CD4-positive, CD25-positive, alpha-beta regulatory T cell (primary cell): ENCODE results near the gene AKR7A3. TPM values are rescaled to one million over a fixed set of nuclear protein-coding genes. Genes with fewer than 3 reads are reported as not detected.
"Not testable (repeated sequence)": the region's sequence is repeated elsewhere in the genome, so short reads cannot be mapped to it uniquely, and the experiment has no call there.

Experiments used
- ATAC-seq, 2 donors: fragments of 150-1000 bp; cut with Tn5 transposase; one replicate each; pipeline ENCODE4 v1.10.0; 2021; ENCODE audit warnings: low read depth in 2 of 2, moderate number of reproducible peaks in 2 of 2, moderate library complexity in 1 of 2
- DNase-seq, 3 donors: peaks; one replicate each; pipeline versions ENCODE4 v3.0.0 to v3.0.0-alpha.2; 2012 to 2022; ENCODE audit warnings: mixed read lengths in 1 of 3
- H3K27ac ChIP-seq: one replicate; pipeline ENCODE4 v1.7.0; 2013; ENCODE audit warnings: mild to moderate bottlenecking, low read length; ENCODE audit not compliant: insufficient read depth, poor library complexity, severe bottlenecking
- H3K27me3 ChIP-seq: one replicate; pipeline ENCODE4 v1.7.0; 2013; ENCODE audit warnings: low read length; ENCODE audit not compliant: control insufficient read depth, insufficient read depth
- H3K36me3 ChIP-seq: one replicate; pipeline ENCODE4 v1.7.0; 2013; ENCODE audit warnings: mild to moderate bottlenecking, low read length, moderate library complexity; ENCODE audit not compliant: control insufficient read depth, insufficient read depth
- H3K4me1 ChIP-seq: 2 replicates; pipeline ENCODE4 v1.7.0; 2013; ENCODE audit warnings: mild to moderate bottlenecking, low read length; ENCODE audit not compliant: insufficient read depth, control insufficient read depth, poor library complexity, severe bottlenecking
- H3K4me3 ChIP-seq: one replicate; pipeline ENCODE4 v1.7.0; 2013; ENCODE audit warnings: low read depth, mild to moderate bottlenecking, low read length, moderate library complexity
- H3K9me3 ChIP-seq, 2 experiments: 1 replicate in 1 of 2; 2 replicates in 1 of 2; pipeline ENCODE4 v1.7.0; 2013; ENCODE audit warnings: low read length in 2 of 2, mild to moderate bottlenecking in 1 of 2, moderate library complexity in 1 of 2; ENCODE audit not compliant: control insufficient read depth in 2 of 2
- H3K27ac Mint-ChIP-seq, 3 donors: one replicate each; pipeline ENCODE4 v1.8.0; 2020 to 2022; ENCODE audit warnings: mild to moderate bottlenecking in 3 of 3, mixed read lengths in 3 of 3, moderate library complexity in 2 of 3
- H3K27me3 Mint-ChIP-seq: one replicate; pipeline ENCODE4 v1.8.0; 2022; ENCODE audit warnings: mild to moderate bottlenecking, mixed read lengths
- H3K36me3 Mint-ChIP-seq: one replicate; pipeline ENCODE4 v1.8.0; 2020; ENCODE audit warnings: mixed read lengths
- H3K4me1 Mint-ChIP-seq, 4 donors: one replicate each; pipeline ENCODE4 v1.8.0; 2020 to 2022; ENCODE audit warnings: mixed read lengths in 4 of 4, mild to moderate bottlenecking in 1 of 4
- H3K4me3 Mint-ChIP-seq, 4 donors: one replicate each; pipeline ENCODE4 v1.8.0; 2020 to 2022; ENCODE audit warnings: mild to moderate bottlenecking in 4 of 4, mixed read lengths in 4 of 4, moderate library complexity in 3 of 4
- H3K9me3 Mint-ChIP-seq, 7 donors: one replicate each; pipeline ENCODE4 v1.8.0; 2020 to 2022; ENCODE audit warnings: mixed read lengths in 7 of 7, mild to moderate bottlenecking in 3 of 7, moderate library complexity in 2 of 7
- polyA plus RNA-seq, 4 donors: library from polyadenylated mRNA; unstranded; fragments of 300-500 nt; fragmentation: Illumina TruSeq; gene quantifications; one replicate each; pipeline ENCODE4 v1.2.3, GENCODE V29; 2021
- total RNA-seq: library from RNA; stranded (reverse); gene quantifications from one replicate; pipeline ENCODE4 v1.2.3, GENCODE V29; 2022

Gene AKR7A3
- total and polyA plus RNA-seq, 5 donors from 2014 or later: 0.25 to 0.99 TPM; not detected in 3

- Histone ChIP-seq H3K36me3 (no peaks in the 10 kb centered on the region), H3K27ac (no peak overlapping the region), H3K27me3 (no peaks in the 10 kb centered on the region), H3K4me1 (peaks cover 2% of the 10 kb centered on the region), H3K4me3 (no peak overlapping the region), H3K9me3 (no peaks in the 10 kb centered on the region)
- H3K27me3 Mint-ChIP-seq: peaks cover 4% of the 10 kb centered on the region
- no peak for ATAC-seq
- no peak overlapping the region for H3K4me3 Mint-ChIP-seq
- no peak overlapping the region for H3K27ac Mint-ChIP-seq
- DNase-seq: no peak
- H3K4me1 Mint-ChIP-seq: peaks cover 0 to 10% (median 2%) of the 10 kb centered on the region in 4 donors
- H3K9me3 Mint-ChIP-seq: peaks cover 0 to 5% (median 0%) of the 10 kb centered on the region in 7 donors
- no peaks in the 10 kb centered on the region for H3K36me3 Mint-ChIP-seq
Observed at GRCh38 chr1:19283891-19284290, 4.7 kb downstream of the AKR7A3 start.

- H3K27ac ChIP-seq: no peak overlapping the region
- Mint-ChIP-seq H3K27ac (no peak overlapping the region), H3K4me3 (no peak overlapping the region), H3K36me3 (peaks cover 6% of the 10 kb centered on the region), H3K4me1 (peaks cover 0 to 6% (median 0%) of the 10 kb centered on the region in 4 donors), H3K9me3 (peaks cover 0 to 14% (median 4%) of the 10 kb centered on the region in 7 donors), H3K27me3 (peaks cover 25% of the 10 kb centered on the region)
- H3K27me3 ChIP-seq: peaks cover 2% of the 10 kb centered on the region
- H3K36me3 ChIP-seq: no peaks in the 10 kb centered on the region
- ATAC-seq (no peak), DNase-seq (no peak)
- no peaks in the 10 kb centered on the region for H3K4me1 ChIP-seq
- H3K9me3 ChIP-seq: no peaks in the 10 kb centered on the region
- no peak overlapping the region for H3K4me3 ChIP-seq
Observed at GRCh38 chr1:19274636-19275035, 13.9 kb downstream of the AKR7A3 start.

GRCh38 chr1:19273844-19274531 is 14.6 kb downstream of the AKR7A3 start:
- ATAC-seq: not testable (repeated sequence)

GRCh38 chr1:19273106-19273843 is 15.3 kb downstream of the AKR7A3 start:
- Mint-ChIP-seq H3K4me3 (peak overlapping the region in 1 of 4 donors; percentile 13), H3K4me1 (peaks cover 0 to 6% (median 0%) of the 10 kb centered on the region in 4 donors), H3K36me3 (peaks cover 6% of the 10 kb centered on the region), H3K27ac (no peak overlapping the region), H3K27me3 (peaks cover 25% of the 10 kb centered on the region), H3K9me3 (peaks cover 0 to 12% (median 2%) of the 10 kb centered on the region in 7 donors)
- no peaks in the 10 kb centered on the region for H3K36me3 ChIP-seq
- peaks cover 2% of the 10 kb centered on the region for H3K27me3 ChIP-seq
- no peaks in the 10 kb centered on the region for H3K4me1 ChIP-seq
- H3K27ac ChIP-seq: no peak overlapping the region
- DNase-seq (no peak), ATAC-seq (no peak)
- no peaks in the 10 kb centered on the region for H3K9me3 ChIP-seq
- H3K4me3 ChIP-seq: no peak overlapping the region

More at GRCh38 chr1:19273844-19274531, 14.6 kb downstream of the AKR7A3 start:
- H3K4me1 Mint-ChIP-seq, H3K4me3 ChIP-seq, H3K4me1 ChIP-seq, H3K36me3 Mint-ChIP-seq, H3K27ac ChIP-seq, H3K27ac Mint-ChIP-seq, H3K4me3 Mint-ChIP-seq, H3K9me3 ChIP-seq, DNase-seq, H3K36me3 ChIP-seq, H3K27me3 ChIP-seq: not testable (repeated sequence)
- Mint-ChIP-seq H3K9me3 (peaks cover 0 to 13% (median 2%) of the 10 kb centered on the region in 7 donors), H3K27me3 (peaks cover 25% of the 10 kb centered on the region)

- H3K36me3 ChIP-seq: no peaks in the 10 kb centered on the region
- DNase-seq: no peak
- Mint-ChIP-seq H3K36me3 (peaks cover 6% of the 10 kb centered on the region), H3K27ac (no peak overlapping the region), H3K4me3 (no peak overlapping the region), H3K4me1 (peaks cover 0 to 6% (median 0%) of the 10 kb centered on the region in 4 donors), H3K27me3 (peaks cover 25% of the 10 kb centered on the region), H3K9me3 (peaks cover 0 to 12% (median 2%) of the 10 kb centered on the region in 7 donors)
- H3K27me3 ChIP-seq: peaks cover 2% of the 10 kb centered on the region
- ATAC-seq: no peak
- no peaks in the 10 kb centered on the region for H3K4me1 ChIP-seq
- no peak overlapping the region for H3K27ac ChIP-seq
- no peaks in the 10 kb centered on the region for H3K9me3 ChIP-seq
- H3K4me3 ChIP-seq: no peak overlapping the region
Observed at GRCh38 chr1:19272064-19272463, 16.5 kb downstream of the AKR7A3 start.

GRCh38 chr1:19270343-19270730 is 18.2 kb downstream of the AKR7A3 start:
- not testable (repeated sequence) for ATAC-seq, H3K4me1 ChIP-seq, H3K4me3 ChIP-seq, H3K27me3 ChIP-seq, H3K27ac ChIP-seq, H3K4me1 Mint-ChIP-seq, H3K9me3 ChIP-seq, H3K36me3 Mint-ChIP-seq, DNase-seq, H3K4me3 Mint-ChIP-seq, H3K36me3 ChIP-seq, H3K27ac Mint-ChIP-seq
- peaks cover 21% of the 10 kb centered on the region for H3K27me3 Mint-ChIP-seq
- peaks cover 0 to 11% (median under 1%) of the 10 kb centered on the region in 7 donors for H3K9me3 Mint-ChIP-seq

GRCh38 chr1:19269427-19270342 is 18.9 kb downstream of the AKR7A3 start:
- H3K27me3 Mint-ChIP-seq: peaks cover 21% of the 10 kb centered on the region
- H3K36me3 Mint-ChIP-seq, H3K27ac Mint-ChIP-seq, H3K36me3 ChIP-seq, H3K9me3 ChIP-seq, DNase-seq, H3K4me3 ChIP-seq, H3K27ac ChIP-seq, H3K4me3 Mint-ChIP-seq, H3K4me1 ChIP-seq, H3K4me1 Mint-ChIP-seq, H3K9me3 Mint-ChIP-seq, H3K27me3 ChIP-seq, ATAC-seq: not testable (repeated sequence)
